GM18505 (cell line): Measurements from ENCODE around the gene SOWAHB.
"Not testable (repeated sequence)": the region's sequence is repeated elsewhere in the genome, so short reads cannot be mapped to it uniquely, and the experiment has no call there.

Experiments used
- ATAC-seq: cut with Tn5 transposase; IDR thresholded peaks from one replicate; pipeline ENCODE4 v1.9.1; 2021; ENCODE audit not compliant: unreplicated experiment
- POLR2A ChIP-seq: IDR thresholded peaks from 4 replicates; pipeline ENCODE4 v1.6.1; 2011; ENCODE audit warnings: borderline replicate concordance; ENCODE audit not compliant: insufficient read depth, insufficient read length; ENCODE audit errors: extremely low read depth

SOWAHB gene

GRCh38 chr4:76886214-76886613 is 11.7 kb downstream of the SOWAHB start:
- ATAC-seq = no peak
- no peak for TF ChIP-seq POLR2A

- ATAC-seq = no peak
- TF ChIP-seq POLR2A = no peak
Observed at GRCh38 chr4:76883147-76883546, 14.8 kb downstream of the SOWAHB start.

GRCh38 chr4:76882630-76883029 is 15.3 kb downstream of the SOWAHB start:
- TF ChIP-seq POLR2A = no peak
- no peak for ATAC-seq

- TF ChIP-seq POLR2A = no peak
- no peak for ATAC-seq
Observed at GRCh38 chr4:76881375-76881774, 16.6 kb downstream of the SOWAHB start.

GRCh38 chr4:76879731-76880364 is 18.1 kb downstream of the SOWAHB start:
- TF ChIP-seq POLR2A = no peak
- no peak for ATAC-seq

- ATAC-seq = not testable (repeated sequence)
Observed at GRCh38 chr4:76878641-76879165, 19.2 kb downstream of the SOWAHB start.

GRCh38 chr4:76874176-76874575 is 23.8 kb downstream of the SOWAHB start:
- no peak for ATAC-seq
- TF ChIP-seq POLR2A = no peak

- TF ChIP-seq POLR2A = no peak
- ATAC-seq = no peak
Observed at GRCh38 chr4:76873495-76873894, 24.4 kb downstream of the SOWAHB start.

- no peak for ATAC-seq
- no peak for TF ChIP-seq POLR2A
Observed at GRCh38 chr4:76872556-76872955, 25.4 kb downstream of the SOWAHB start.

- not testable (repeated sequence) for ATAC-seq
Observed at GRCh38 chr4:76868780-76869179, 29.2 kb downstream of the SOWAHB start.

GRCh38 chr4:76867880-76868655 is 29.9 kb downstream of the SOWAHB start:
- no peak for ATAC-seq
- no peak for TF ChIP-seq POLR2A

- no peak for ATAC-seq
- no peak for TF ChIP-seq POLR2A
Observed at GRCh38 chr4:76867377-76867776, 30.6 kb downstream of the SOWAHB start.

- no peak for TF ChIP-seq POLR2A
- ATAC-seq = no peak
Observed at GRCh38 chr4:76866641-76867040, 31.3 kb downstream of the SOWAHB start.

- no peak for ATAC-seq
- TF ChIP-seq POLR2A = no peak
Observed at GRCh38 chr4:76858319-76858718, 39.6 kb downstream of the SOWAHB start.

- ATAC-seq = no peak
- TF ChIP-seq POLR2A = no peak
Observed at GRCh38 chr4:76857074-76857409, 40.9 kb downstream of the SOWAHB start.
